Measurements from ENCODE around the gene FKBP6.

GRCh38 chr7:73351447-73352167, 23.6 kb downstream of the FKBP6 start:
- TF ChIP-seq, protein P1, sequence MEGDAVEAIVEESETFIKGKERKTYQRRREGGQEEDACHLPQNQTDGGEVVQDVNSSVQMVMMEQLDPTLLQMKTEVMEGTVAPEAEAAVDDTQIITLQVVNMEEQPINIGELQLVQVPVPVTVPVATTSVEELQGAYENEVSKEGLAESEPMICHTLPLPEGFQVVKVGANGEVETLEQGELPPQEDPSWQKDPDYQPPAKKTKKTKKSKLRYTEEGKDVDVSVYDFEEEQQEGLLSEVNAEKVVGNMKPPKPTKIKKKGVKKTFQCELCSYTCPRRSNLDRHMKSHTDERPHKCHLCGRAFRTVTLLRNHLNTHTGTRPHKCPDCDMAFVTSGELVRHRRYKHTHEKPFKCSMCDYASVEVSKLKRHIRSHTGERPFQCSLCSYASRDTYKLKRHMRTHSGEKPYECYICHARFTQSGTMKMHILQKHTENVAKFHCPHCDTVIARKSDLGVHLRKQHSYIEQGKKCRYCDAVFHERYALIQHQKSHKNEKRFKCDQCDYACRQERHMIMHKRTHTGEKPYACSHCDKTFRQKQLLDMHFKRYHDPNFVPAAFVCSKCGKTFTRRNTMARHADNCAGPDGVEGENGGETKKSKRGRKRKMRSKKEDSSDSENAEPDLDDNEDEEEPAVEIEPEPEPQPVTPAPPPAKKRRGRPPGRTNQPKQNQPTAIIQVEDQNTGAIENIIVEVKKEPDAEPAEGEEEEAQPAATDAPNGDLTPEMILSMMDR (IDR thresholded peaks at IDR 0.05; ENCODE audit: insufficient read depth, low read depth, low read length) = no peak
- no peak for TF ChIP-seq EZH2 (IDR thresholded peaks at IDR 0.05; ENCODE audit: insufficient read depth, low read length)
